Spinal cord (tissue), 10 donors: Measurements from ENCODE around the gene CAV1. TPM values are rescaled to one million over a fixed set of nuclear protein-coding genes. Genes with fewer than 3 reads are reported as not detected.

Experiments used
- DNase-seq, 6 donors: peaks; one replicate each; pipeline versions ENCODE4 v3.0.0 to v3.0.0-alpha.2; 2013 to 2015; ENCODE audit warnings: low spot score in 6 of 6, low read depth in 4 of 6
- H3K27ac ChIP-seq: one replicate; pipeline ENCODE4 v1.5.1; 2013; ENCODE audit warnings: low read depth, low read length, control low read depth
- H3K27me3 ChIP-seq: one replicate; pipeline ENCODE4 v1.6.1; 2013; ENCODE audit warnings: low read length; ENCODE audit not compliant: control insufficient read depth, insufficient read depth
- H3K36me3 ChIP-seq: one replicate; pipeline ENCODE4 v1.6.1; 2013; ENCODE audit warnings: low read length; ENCODE audit not compliant: control insufficient read depth, insufficient read depth
- H3K4me1 ChIP-seq: one replicate; pipeline ENCODE4 v1.6.1; 2013; ENCODE audit warnings: low read length; ENCODE audit not compliant: control insufficient read depth, insufficient read depth
- H3K4me3 ChIP-seq: one replicate; pipeline ENCODE4 v1.5.1; 2013; ENCODE audit warnings: low read depth, low read length, control low read depth
- H3K9me3 ChIP-seq: one replicate; pipeline ENCODE4 v1.6.1; 2013; ENCODE audit warnings: low read length; ENCODE audit not compliant: control insufficient read depth, insufficient read depth
- WGBS: methylation state at CpG from one replicate; pipeline ENCODE4 v1.1.5; 2013; ENCODE audit warnings: missing lambda C conversion rate; ENCODE audit not compliant: insufficient coverage; 5-methylcytosine and 5-hydroxymethylcytosine counted together
- polyA plus RNA-seq, 2 donors: library from polyadenylated mRNA; unstranded; fragments of 120-200 nt; gene quantifications; one replicate each; pipeline ENCODE4 v1.2.1, GENCODE V29; 2013; ENCODE audit not compliant: insufficient read length in 2 of 2
- total RNA-seq, 2 donors: library from RNA; depleted of rRNA in 1 of 2; stranded (reverse); fragments of 120-200 nt in 1 of 2; fragments of >200 nt in 1 of 2; gene quantifications; one replicate each; pipeline versions ENCODE4 v1.2.3 to v1.2.4, GENCODE V29; 2013 to 2014
- donor health status: healthy.

The CAV1 gene
- total and polyA plus RNA-seq, 4 donors: 27.0 to 74.4 (median 54.5) TPM

- Histone ChIP-seq H3K27me3 (no peaks in the 10 kb centered on the region), H3K27ac (no peak overlapping the region), H3K4me3 (no peak overlapping the region), H3K9me3 (no peaks in the 10 kb centered on the region), H3K4me1 (no peaks in the 10 kb centered on the region), H3K36me3 (no peaks in the 10 kb centered on the region)
- DNase-seq: no peak
Measured at GRCh38 chr7:116540743-116541142, 15.9 kb downstream of the CAV1 start.

- DNase-seq: no peak
- Histone ChIP-seq H3K27me3 (no peaks in the 10 kb centered on the region), H3K9me3 (no peaks in the 10 kb centered on the region), H3K4me1 (no peaks in the 10 kb centered on the region), H3K36me3 (no peaks in the 10 kb centered on the region), H3K27ac (no peak overlapping the region), H3K4me3 (no peak overlapping the region)
- no CpG with 5 or more reads among the region's 3 CpGs for WGBS
Measured at GRCh38 chr7:116541951-116542350, 17.1 kb downstream of the CAV1 start.

GRCh38 chr7:116542618-116543017 is 17.8 kb downstream of the CAV1 start:
- WGBS: 90% methylated on average over 2 of the region's 2 CpGs
- no peaks in the 10 kb centered on the region for H3K36me3 ChIP-seq
- H3K4me3 ChIP-seq: no peak overlapping the region
- no peaks in the 10 kb centered on the region for H3K27me3 ChIP-seq
- H3K4me1 ChIP-seq: no peaks in the 10 kb centered on the region
- no peak overlapping the region for H3K27ac ChIP-seq
- H3K9me3 ChIP-seq: no peaks in the 10 kb centered on the region
- no peak for DNase-seq

DNA sequence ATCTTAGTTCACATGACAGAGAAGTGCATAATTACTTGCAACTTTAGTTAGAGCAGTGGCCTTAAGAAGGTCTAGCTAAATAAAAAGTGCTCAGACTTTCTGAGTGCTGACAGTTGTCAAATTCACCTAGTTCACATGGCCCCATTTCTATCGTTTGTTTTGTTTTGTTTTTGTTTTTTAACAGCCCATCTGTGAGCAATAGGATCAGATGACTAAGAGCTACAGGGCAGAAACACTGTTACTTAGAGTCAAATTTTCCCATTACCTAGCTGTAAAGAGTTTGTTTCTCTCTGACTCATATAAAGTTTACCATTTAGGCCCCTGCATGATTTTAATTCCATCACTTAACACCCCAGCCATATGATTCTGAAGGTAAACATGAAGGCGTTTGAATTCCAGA is 18.8 kb downstream of the CAV1 start:
- Histone ChIP-seq H3K27me3 (no peaks in the 10 kb centered on the region), H3K9me3 (no peaks in the 10 kb centered on the region), H3K4me3 (no peak overlapping the region), H3K36me3 (no peaks in the 10 kb centered on the region), H3K4me1 (no peaks in the 10 kb centered on the region), H3K27ac (no peak overlapping the region)
- no CpG with 5 or more reads among the region's 2 CpGs for WGBS
- DNase-seq: no peak

DNA sequence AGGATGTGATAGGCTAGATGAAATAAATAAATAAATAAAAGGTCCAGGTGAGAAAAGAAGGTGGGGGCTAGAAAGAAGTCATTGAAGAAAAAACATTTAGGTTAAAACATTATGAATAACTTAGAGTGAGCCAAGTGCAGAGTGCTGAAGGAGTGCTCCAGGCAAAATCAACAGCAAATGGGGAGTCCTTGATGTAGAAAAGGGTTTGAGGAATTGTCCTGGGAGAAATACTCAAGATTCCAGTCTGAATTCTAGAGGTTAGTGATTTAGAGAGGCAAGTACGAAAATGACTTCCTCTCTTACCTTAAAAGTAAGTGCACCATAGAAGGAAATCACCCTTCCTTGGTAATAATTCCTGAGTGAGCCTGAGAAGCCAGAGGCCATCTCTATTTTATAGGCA is 19.7 kb downstream of the CAV1 start:
- no CpG with 5 or more reads among the region's 1 CpG for WGBS
- H3K4me1 ChIP-seq: no peaks in the 10 kb centered on the region
- no peaks in the 10 kb centered on the region for H3K9me3 ChIP-seq
- H3K27ac ChIP-seq: no peak overlapping the region
- no peak overlapping the region for H3K4me3 ChIP-seq
- no peaks in the 10 kb centered on the region for H3K27me3 ChIP-seq
- DNase-seq: no peak
- H3K36me3 ChIP-seq: no peaks in the 10 kb centered on the region

- Histone ChIP-seq H3K27me3 (no peaks in the 10 kb centered on the region), H3K4me3 (no peak overlapping the region), H3K4me1 (no peaks in the 10 kb centered on the region), H3K27ac (no peak overlapping the region), H3K9me3 (no peaks in the 10 kb centered on the region), H3K36me3 (no peaks in the 10 kb centered on the region)
- no peak for DNase-seq
- 69% methylated on average over 2 of the region's 6 CpGs for WGBS
Measured at GRCh38 chr7:116545411-116545993, 20.7 kb downstream of the CAV1 start.

DNA sequence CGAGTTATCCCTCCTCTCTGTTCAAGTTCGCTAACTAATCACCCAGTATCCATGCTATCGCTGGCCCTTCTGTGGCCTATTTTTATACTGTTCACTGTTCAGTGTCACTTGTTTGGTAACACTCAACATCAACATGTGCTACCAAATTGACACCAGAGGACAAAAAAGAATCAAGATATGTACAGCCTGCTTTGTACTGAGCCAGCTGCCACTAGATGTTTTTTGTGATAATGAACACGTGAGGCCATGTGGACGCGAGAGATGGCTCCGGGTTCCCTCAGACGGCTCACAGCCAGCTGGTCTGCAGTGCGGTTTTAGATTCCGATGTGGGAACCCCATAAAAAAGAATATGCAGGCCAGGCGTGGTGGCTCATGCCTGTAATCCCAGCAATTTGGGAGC is 21.2 kb downstream of the CAV1 start:
- H3K27ac ChIP-seq: no peak overlapping the region
- H3K4me1 ChIP-seq: no peaks in the 10 kb centered on the region
- no peaks in the 10 kb centered on the region for H3K27me3 ChIP-seq
- 93% methylated on average over 9 of the region's 11 CpGs for WGBS
- no peak overlapping the region for H3K4me3 ChIP-seq
- no peaks in the 10 kb centered on the region for H3K36me3 ChIP-seq
- H3K9me3 ChIP-seq: no peaks in the 10 kb centered on the region
- DNase-seq: no peak

DNA sequence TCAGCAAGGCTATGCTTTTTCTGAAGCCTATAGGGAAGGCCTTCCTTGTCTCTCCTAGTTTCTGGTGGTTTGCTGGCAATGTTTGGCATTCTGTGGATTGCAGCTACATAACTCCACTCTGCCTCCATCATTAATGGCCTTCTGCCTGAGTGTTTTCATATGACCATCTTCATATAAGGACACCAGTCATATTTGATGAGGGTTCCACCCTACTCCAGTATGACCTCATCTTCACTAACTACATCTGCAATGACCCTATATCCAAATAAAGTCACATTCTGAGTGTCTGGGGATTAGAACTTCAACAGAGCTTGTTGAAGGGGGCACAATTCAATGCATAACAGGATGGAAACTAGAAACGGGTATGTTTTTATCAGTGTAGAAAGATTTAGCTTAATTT is 22.1 kb downstream of the CAV1 start:
- H3K4me1 ChIP-seq: no peaks in the 10 kb centered on the region
- no peaks in the 10 kb centered on the region for H3K27me3 ChIP-seq
- H3K36me3 ChIP-seq: no peaks in the 10 kb centered on the region
- H3K4me3 ChIP-seq: no peak overlapping the region
- H3K27ac ChIP-seq: no peak overlapping the region
- WGBS: no CpG with 5 or more reads among the region's 1 CpG
- no peak for DNase-seq
- no peaks in the 10 kb centered on the region for H3K9me3 ChIP-seq

DNA sequence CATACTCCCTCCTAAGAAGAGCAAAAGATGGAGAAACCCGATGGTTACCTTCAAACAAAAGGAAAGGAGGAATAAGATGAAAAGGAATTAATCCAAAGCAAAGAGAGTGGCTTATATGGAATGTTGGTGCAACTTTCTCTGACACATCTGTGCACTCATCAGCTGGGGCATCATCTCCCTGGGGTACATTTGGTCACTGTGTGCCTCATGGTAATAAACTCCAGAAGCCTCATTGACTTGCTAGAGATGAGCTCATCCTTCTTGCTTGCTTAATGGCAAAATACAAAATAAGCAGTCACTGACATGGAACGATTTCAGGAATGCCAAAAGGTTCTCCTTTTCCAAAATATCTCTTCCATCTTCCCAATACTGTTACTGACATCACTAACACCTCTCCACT is 22.5 kb downstream of the CAV1 start:
- Histone ChIP-seq H3K4me1 (no peaks in the 10 kb centered on the region), H3K4me3 (no peak overlapping the region), H3K36me3 (no peaks in the 10 kb centered on the region), H3K27ac (no peak overlapping the region), H3K27me3 (no peaks in the 10 kb centered on the region), H3K9me3 (no peaks in the 10 kb centered on the region)
- 93% methylated on average over 1 of the region's 2 CpGs for WGBS
- no peak for DNase-seq

DNA sequence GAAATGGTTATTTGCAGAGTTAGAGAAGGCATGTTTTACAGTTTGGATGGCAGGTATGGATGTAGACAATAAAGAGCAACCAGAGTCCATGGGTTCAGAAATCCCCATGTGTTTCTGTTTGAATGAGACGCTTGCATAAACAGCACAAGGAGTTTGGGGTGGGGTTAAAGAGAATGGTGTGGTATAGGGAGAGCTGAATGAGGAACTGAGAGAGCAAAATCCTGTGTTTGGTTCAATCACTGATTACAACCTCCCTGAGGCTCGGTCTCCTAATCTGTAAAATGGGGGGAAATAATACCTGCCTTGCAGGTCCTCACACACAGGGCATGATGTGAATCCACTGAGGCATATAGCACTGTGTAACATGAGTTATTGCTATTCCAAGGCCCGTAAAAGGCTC is 23.7 kb downstream of the CAV1 start:
- Histone ChIP-seq H3K4me1 (no peaks in the 10 kb centered on the region), H3K4me3 (no peak overlapping the region), H3K36me3 (no peaks in the 10 kb centered on the region), H3K9me3 (no peaks in the 10 kb centered on the region), H3K27ac (no peak overlapping the region), H3K27me3 (no peaks in the 10 kb centered on the region)
- DNase-seq: no peak
- WGBS: 100% methylated on average over 2 of the region's 3 CpGs
